Right lung (tissue), 10 donors: Measurements from ENCODE around the gene RPL37. TPM values are rescaled to one million over a fixed set of nuclear protein-coding genes. Genes with fewer than 3 reads are reported as not detected.
A peak's percentile ranks its signal among the peaks of the same experiment; 100 is the strongest.
"Not testable (repeated sequence)": the region's sequence is repeated elsewhere in the genome, so short reads cannot be mapped to it uniquely, and the experiment has no call there.

Experiments
- DNase-seq, 2 donors: peaks; one replicate each; pipeline ENCODE4 v3.0.0-alpha.2; 2013
- long read RNA-seq, 8 donors: transcript quantifications; one replicate each; lab custom pipeline, GENCODE V29; 2026
- polyA plus RNA-seq, 5 donors: library from polyadenylated mRNA; unstranded; fragments of 120-200 nt; gene quantifications; one replicate each; pipeline versions ENCODE4 v1.2.1 to v1.2.3, GENCODE V29; 2013; ENCODE audit warnings: inconsistent platforms in 1 of 5, low replicate concordance in 1 of 5; ENCODE audit not compliant: insufficient read length in 5 of 5, insufficient read depth in 1 of 5

The RPL37 gene
- 1,000 to 10,000 TPM; 2,210 to 2,870 (median 2,405) TPM for polyA plus RNA-seq
- long read RNA-seq, donor 1, full-length matches to known transcripts = 1,815 of 3,072 reads
- long read RNA-seq, donor 1, partial matches to known transcripts = 1,239 of 3,072 reads
- long read RNA-seq, donor 1, other reads (novel, unspliced or antisense) = 18 of 3,072 reads
- long read RNA-seq, donor 2, full-length matches to known transcripts = 661 of 938 reads
- long read RNA-seq, donor 2, partial matches to known transcripts = 277 of 938 reads
- long read RNA-seq, donor 2, other reads (novel, unspliced or antisense) = 0 of 938 reads
- long read RNA-seq, donor 3, full-length matches to known transcripts = 989 of 1,499 reads
- long read RNA-seq, donor 3, partial matches to known transcripts = 468 of 1,499 reads
- long read RNA-seq, donor 3, other reads (novel, unspliced or antisense) = 42 of 1,499 reads
- long read RNA-seq, donor 4, full-length matches to known transcripts = 817 of 1,496 reads
- long read RNA-seq, donor 4, partial matches to known transcripts = 637 of 1,496 reads
- long read RNA-seq, donor 4, other reads (novel, unspliced or antisense) = 42 of 1,496 reads
- long read RNA-seq, donor 5, full-length matches to known transcripts = 2,187 of 3,142 reads
- long read RNA-seq, donor 5, partial matches to known transcripts = 927 of 3,142 reads
- long read RNA-seq, donor 5, other reads (novel, unspliced or antisense) = 28 of 3,142 reads
- long read RNA-seq, donor 6, full-length matches to known transcripts = 1,800 of 2,613 reads
- long read RNA-seq, donor 6, partial matches to known transcripts = 735 of 2,613 reads
- long read RNA-seq, donor 6, other reads (novel, unspliced or antisense) = 78 of 2,613 reads
- long read RNA-seq, donor 7, full-length matches to known transcripts = 194 of 405 reads
- long read RNA-seq, donor 7, partial matches to known transcripts = 211 of 405 reads
- long read RNA-seq, donor 7, other reads (novel, unspliced or antisense) = 0 of 405 reads
- long read RNA-seq, donor 8, full-length matches to known transcripts = 567 of 912 reads
- long read RNA-seq, donor 8, partial matches to known transcripts = 302 of 912 reads
- long read RNA-seq, donor 8, other reads (novel, unspliced or antisense) = 43 of 912 reads

DNA sequence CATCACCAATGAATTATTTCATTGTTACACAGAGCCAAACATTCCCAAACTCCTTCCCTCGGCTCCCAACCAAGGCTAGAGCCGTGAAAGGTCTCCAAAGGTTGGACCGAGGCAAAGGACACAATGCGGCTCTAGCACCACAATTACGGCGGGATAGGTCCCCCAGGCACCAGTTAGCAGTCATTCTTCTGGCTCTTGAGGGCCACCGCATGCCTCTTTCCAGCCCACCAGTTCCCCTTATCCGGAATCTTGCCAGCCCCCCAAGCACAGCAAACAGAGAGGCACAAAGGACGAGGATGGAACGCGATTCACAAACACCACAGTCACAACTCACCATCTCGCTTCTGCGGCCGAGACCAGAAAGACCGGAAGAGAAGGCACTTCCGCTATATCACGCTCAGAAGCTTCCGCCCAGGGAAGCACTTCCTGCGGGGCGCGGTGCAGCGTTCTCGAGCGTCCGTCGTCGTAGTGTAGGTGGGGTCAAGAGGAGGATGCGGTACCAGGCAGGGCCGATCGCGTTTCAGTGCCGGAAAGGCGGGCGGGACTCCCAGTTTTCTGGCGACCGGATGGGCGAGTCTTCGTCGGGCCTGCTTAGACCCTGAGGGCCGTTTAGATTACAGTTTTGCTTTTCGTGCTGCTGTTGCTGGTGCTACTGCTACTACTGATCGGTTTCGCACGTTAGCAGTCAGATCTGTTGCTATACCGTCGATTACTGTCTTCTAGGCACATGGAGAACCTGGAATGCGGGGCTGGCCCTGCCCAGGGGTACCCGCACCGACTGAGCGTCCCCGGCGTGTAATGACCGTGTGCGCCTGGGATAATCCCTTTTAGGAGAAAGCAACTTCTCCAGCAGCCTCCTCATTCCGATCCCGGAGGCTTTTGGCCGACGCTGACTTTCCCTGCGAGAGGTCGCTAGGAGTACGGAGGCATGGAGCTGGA, at the start of gene RPL37:
Gene RPL37, minus strand, starts transcription at position 374 of the 939 bp plus-strand sequence. Its CDS starts 37 bp downstream, at position 337.
- peak; percentile 96 for DNase-seq

DNA sequence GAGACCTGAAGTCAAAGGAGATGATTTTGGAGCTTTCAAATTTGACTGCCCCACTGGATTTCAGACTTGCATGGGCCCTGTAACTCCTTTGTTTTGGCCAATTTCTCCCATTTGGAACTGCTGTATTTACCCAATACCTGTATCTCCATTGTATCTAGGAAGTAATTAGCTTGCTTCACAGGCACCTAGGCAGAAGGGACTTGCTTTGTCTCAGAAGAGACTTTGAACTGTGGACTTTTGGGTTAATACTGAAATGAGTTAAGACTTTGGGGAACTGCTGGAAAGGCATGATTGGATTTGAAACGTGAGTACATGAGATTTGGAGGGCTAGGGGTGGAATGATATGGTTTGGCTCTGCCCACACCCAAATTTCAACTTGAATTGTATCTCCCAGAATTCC, 48.0 kb upstream of the RPL37 start:
- not testable (repeated sequence) for DNase-seq

DNA sequence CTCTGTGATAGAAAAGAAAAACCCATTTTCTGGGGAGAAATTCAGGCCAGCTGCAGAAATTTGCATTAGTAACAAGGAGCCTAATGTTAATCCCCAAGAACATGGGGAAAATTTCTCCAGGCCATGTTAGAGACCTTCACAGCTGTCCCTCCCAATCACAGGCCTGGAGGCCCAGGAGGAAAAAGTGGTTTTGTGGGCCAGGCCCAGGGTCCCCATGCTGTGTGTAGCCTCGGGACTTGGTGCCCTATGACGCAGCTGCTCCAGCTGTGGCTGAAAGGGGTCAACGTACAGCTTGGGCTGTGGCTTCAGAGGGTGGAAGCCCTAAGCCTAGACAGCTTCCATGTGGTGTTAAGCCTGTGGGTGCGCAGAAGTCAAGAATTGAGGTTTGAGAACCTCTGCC, 47.3 kb upstream of the RPL37 start:
- no peak for DNase-seq

DNA sequence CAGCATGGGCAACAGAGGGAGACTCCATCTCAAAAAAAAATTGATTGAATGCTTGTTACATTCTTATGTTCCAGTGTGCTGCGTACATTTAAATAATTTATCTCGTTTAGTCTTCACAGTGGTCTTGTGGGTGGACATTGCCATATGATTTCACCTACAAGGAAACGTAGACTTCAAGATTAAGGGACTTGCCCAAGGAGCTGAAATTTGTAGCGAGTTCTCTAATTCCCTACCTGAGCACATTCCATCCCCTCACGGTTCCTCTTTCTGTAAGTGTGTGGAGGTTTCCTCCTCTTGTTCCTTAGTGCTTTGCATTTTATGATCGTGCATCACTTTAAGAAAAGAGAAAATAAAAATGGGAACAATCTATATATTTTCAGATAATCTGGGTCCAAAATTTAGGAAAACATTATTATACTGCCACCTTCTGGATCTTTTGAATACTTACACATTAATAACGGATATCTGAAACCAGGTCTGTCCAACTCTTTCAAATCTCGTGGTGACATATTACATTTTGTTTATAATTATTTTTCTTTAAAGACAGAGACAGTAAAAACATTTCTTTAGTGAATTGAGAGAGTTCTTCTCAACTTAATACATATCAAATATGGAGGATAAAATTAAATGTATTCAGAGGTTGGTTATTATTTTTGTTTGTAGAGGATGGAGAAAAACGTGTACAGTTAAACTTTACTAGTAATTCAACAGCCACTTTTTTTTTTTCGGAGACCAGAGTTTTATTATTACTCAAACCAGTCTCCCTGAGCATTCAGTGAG, 44.3 kb upstream of the RPL37 start:
- DNase-seq = peak in 1 of 2 donors; percentile 18

DNA sequence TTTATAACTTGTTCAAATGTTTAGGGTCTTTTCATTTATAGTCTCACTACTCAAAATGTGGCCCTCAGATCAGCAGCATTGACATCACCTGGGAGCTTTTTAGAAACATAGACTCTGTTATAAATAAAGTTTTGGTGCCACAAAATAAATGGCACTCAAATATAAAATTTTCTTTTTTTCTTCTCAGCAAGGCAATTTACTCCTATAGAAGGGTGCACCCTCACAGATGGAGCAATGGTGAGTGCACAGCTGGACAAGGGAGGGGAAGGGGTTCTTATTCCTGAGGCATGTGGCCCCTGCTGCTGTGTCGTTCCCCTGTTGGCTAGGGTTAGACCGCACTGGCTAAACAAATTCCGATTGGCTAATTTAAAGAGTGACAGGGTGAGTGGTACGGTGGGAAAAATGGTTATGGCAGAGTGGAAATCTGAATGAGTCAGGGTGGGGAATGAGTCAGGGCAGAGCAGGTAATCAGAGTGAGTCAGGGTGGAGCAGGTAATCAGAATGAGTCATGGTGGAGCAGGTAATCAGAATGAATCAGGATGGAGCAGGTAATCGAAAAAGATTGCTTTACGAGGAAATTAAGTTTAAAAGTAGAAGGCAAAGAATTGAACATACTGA, 42.5 kb upstream of the RPL37 start:
- no peak for DNase-seq

DNA sequence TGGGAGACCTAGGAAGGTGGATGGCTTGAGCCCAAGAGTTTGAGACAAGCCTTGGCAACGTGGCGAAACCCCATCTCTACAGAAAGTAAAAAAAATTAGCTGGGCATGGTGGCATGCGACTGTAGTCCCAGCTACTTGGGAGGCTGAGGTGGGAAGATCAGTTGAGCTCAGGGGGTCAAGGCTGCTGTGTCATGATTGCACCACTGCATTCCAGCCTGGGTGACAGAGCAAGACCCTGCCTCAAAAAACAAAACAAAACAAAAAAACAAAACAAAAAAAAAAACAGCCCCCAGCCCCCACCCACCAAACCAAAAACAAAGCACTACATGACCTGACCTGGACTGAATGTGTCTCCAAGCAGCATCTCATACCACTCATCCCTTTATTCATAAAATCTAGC, 40.9 kb upstream of the RPL37 start:
- no peak for DNase-seq

DNA sequence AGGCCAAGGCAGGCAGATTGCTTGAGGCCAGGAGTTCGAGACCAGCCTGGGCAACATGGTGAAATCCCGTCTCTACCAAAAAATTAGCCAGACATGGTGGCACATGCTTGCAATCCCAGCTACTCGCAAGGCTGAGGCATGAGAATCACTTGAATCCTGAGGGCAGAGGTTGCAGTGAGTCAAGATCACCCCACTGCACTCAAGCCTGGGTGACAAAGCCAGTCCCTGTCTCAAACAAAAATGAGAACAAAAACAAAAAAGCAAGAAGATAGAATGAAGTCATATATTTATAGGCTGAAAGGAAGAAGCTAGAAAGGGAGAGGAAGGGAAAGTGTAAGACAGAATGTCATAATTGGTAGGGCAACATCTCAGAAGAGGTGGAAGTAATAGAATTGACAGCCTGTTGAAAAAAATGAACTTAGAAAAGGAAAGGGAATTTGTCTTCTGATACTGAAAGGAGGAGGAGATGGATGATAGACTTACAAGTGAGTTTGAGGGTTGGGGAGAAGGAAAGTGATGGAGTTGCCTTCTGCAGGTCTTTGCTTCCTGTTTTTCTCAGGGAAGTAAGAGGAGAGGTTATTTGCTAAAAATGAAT, 38.4 kb upstream of the RPL37 start:
- no peak for DNase-seq

DNA sequence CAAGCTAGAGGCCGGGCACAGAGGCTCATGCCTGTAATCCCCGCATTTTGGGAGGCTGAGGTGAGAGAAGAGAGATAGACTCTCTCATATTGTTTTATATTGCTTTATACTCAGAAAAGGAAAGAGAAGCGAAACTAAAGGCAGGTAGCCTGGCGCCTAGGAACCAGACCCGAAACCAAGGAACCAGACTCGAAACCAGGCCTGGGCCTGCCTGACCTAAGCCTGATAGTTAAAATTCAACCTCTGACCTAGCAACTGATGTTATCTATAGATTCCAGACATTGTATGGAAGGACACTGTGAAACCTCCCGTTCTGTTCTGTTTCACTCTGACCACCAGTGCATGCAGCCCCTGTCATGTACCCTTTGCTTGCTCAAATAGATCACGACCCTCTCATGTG, 37.2 kb upstream of the RPL37 start:
- not testable (repeated sequence) for DNase-seq

DNA sequence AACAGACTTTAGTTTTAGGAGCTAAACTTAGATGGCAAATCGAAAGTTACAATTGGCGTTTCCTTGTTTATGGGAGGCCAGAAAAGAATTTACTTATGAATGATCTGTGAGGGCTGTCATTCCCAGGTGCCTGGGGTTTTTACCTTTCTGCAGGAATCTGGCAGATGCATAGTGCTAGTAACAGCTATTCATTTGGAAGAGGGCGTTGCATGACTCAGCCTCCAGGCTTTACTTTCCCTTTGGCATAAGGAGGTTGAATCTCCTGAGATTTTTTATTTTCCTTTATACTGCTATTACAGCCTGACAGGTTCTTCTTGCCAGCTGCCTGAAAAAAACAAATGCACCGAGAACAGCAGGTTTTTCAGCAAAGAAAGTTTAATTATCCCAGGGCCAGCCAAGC, 36.2 kb upstream of the RPL37 start:
- no peak for DNase-seq

DNA sequence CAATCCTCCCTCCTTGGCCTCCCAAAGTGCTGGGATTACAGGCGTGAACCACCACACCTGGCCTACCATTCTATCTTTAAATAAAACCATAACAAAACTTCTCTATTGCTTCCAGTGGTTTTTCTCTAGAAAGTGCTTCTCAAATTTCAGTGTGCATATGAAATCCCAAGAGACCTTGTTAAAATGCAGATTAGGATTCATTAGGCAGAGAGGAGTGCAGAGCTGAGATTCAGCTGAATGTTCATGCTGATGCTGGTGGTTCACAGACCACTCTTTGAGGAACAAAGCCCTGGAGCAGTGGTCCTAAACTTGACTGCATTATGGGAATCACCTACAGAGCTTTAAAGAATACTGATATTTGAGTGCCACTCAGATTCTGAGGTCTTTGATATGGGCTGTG, 34.4 kb upstream of the RPL37 start:
- no peak for DNase-seq

DNA sequence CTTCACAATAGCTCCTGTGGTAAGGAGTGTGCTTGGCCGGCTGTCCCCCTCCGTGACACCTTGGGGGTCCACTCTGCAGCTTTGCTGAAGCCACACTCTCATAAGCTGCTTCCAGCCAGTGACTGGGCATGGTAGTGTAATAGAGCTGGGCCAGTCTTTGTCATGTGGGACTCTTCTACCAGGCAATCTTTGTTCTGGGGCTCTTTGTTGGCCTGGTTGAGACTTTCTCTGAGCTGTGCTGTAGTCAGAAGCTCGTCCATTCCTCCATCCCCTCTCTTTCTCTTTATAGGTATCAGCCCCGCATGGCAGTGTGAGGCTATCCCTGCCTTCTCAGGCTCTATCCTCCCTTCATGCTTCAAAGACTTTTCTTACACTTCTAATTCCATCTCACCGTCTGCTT, 31.8 kb upstream of the RPL37 start:
- no peak for DNase-seq

DNA sequence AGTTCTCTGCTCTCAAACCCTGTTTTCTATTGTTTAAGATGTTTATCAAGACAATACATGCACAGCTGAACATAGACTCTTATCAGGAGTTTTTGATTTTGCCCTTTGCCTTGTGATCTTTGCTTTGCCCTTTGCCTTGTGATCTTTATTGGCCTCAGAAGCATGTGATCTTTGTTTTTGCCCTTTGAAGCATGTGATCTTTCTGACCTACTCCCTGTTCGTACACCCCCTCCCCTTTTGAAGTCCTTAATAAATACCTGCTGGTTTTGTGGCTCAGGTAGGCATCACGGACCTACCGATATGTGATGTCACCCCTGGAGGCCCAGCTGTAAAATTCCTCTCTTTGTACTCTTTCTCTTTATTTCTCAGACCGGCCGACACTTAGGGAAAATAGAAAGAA, 30.0 kb upstream of the RPL37 start:
- DNase-seq = not testable (repeated sequence)

DNA sequence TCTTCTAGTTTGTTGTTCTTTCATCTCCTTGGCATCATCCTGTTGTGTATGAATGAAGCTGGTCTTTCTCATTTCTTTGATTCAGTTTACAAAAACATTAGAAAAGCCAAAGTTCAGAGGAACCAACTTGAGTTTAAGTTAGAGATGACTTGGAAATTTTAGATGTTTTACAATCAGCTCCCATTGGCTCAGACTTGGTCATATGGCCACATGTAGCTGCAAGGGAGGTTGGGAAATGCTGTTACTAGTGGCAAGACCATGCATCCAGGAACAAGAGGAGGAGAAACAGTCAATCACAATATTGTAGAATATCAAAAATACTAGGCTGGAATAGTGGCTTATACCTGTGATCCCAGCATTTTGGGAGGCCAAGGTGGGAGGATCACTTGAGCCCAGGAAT, 25.7 kb upstream of the RPL37 start:
- no peak for DNase-seq

DNA sequence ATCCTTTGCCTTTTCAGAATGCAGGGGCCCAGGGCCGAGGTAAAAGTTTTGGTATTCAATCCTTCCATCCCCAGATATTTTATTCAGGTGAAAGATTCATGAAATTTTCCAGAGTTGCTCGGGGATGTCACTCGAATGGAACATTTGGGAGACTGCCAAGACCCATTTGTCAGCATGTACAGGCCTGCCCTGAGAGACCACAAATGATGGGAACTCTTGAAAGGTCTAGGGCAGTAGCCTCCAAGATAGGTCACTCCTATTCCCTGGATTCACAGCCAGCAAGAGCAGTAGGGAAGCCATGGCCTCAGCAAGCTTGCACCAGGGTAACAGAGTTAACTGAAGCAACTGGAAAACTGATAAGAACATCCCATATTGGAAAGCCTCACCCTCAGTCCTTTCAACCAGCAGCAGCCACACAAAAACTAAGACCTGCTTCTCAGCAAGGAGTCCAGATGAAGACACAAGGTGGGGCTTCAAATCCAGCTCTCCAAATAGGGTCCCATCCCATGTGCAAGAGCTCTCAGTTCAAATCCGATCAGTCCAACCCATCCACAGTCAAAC, 18.7 kb upstream of the RPL37 start:
- DNase-seq = no peak

DNA sequence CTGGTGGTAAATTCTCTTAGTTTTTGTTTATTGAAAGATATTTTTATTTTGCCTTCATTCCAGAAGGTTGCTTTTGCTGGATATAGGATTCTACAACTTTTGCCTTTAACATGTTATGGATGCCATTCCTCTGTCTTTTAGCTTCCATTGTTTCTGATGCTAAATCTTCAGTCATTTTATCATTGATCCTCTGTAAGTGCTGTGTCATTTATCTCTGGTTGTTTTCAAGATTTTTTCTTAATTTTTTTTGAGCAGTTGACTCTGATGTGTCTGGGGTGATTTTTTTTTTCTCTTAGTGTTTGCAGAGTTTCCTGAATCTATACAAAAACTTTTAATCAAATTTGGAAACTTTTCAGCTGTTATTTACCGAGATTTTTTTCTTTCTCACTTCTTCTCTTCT, 12.5 kb upstream of the RPL37 start:
- no peak for DNase-seq

DNA sequence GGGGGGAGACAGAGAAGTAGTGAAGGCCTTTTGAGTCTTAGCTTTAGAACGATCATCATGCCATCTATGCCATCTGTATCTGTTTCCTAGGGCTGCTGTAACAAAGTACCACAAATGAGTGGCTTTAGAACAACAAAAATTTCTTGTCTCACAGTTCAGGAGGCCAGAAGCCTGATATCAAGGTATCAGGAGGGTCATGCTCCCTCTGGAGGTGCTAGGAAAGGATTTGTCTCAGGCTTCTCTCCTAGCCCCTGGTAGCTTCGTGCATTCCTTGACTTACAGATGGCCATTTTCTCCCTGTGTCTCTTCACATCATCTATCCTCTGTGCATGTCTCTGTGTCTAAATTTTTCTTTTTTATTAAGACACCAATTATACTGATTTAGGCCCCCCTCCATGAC, 11.3 kb upstream of the RPL37 start:
- DNase-seq = no peak

DNA sequence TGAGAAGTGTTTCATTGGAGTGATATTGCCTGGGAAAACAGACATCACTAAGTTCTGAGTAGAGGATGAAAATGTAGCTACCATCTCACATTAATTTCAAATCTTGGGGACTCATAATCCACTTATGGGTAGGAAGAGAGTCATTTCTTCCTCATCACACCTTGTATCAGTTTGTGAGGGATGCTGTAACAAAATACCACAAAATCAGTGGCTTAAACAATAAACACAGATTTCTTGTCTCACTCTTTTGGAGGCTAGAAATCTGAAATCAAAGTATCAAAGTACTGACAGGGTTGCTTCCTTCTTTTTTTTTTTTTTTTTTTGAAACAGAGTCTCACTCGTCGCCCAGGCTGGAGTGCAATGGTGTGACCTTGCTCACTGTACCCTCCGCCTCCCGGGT, 9.5 kb upstream of the RPL37 start:
- no peak for DNase-seq

DNA sequence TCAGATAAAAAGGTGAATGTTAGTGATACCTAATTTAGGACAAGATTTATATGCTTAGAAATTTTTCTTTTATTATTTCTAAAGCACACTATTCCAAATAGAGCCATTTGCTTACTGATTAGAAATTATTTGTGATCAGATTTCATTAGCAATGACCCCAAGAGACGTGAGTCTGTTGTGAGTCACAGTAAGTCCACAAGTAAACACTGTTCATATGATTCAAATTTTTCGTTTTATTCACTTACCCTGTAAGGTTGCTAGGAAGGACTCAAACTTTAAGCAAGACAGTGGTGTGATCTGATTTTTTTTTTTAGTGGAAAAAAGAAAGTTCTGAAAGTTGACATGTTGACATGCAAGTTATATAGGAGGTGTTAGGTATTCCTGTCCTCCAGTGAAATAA, 7.3 kb upstream of the RPL37 start:
- DNase-seq = no peak
